ENCODE results near the gene FSTL1.
"Not testable (repeated sequence)": the region's sequence is repeated elsewhere in the genome, so short reads cannot be mapped to it uniquely, and the experiment has no call there.

The FSTL1 gene

DNA sequence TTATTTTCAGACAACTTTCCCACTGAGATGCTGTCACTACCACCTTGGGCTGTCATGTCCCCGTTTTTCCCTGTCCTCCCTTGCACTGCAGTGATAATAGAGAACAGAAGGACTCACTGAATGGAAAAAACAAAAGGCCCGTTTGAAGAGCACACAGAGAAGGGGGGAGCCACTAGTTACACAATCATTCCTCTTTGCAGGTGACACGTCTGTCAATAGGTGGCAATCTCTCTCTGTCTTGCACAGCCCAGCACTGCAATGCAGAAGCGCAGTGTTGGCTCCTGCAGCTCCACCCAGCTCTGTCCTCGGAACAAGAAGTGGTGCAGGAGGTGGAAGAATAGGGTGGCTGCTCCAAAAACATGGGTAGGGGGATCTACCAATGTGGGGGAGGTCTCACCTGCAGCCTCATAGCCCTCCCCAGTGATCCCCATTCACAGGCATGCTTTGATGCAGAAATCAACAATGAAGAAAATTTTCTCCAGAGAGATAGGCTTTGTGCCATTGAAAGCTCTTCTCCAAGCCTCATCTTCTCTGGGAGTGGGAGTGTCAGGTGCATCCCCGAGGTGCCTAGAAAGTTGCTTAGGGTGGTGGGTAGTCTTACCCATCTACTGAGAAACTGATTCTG lies 31.8 kb downstream of the FSTL1 start:
- peak in 40 of 56 donors; percentile 9 to 77 (median 33) for DNase-seq

DNA sequence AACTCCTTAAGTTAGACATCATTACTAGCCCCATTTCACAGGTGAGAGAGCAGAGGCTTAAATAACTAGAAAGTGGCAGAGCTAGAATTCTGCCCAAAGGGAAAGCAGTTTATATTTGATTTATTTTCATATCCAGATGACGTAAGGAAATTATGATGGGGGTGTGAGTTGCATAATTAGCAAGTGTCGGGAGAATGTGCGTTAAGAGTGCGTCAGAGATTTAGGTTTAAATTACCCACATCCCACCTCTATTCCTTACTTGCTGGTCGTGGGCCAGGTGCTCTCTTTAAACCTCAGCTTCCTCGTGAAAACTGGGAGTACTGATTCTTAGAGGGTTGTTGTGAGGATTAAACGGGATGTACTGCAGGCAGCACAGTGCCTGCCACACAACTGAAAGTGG lies 32.3 kb downstream of the FSTL1 start:
- peak in 1 of 56 donors; percentile 49 for DNase-seq

DNA sequence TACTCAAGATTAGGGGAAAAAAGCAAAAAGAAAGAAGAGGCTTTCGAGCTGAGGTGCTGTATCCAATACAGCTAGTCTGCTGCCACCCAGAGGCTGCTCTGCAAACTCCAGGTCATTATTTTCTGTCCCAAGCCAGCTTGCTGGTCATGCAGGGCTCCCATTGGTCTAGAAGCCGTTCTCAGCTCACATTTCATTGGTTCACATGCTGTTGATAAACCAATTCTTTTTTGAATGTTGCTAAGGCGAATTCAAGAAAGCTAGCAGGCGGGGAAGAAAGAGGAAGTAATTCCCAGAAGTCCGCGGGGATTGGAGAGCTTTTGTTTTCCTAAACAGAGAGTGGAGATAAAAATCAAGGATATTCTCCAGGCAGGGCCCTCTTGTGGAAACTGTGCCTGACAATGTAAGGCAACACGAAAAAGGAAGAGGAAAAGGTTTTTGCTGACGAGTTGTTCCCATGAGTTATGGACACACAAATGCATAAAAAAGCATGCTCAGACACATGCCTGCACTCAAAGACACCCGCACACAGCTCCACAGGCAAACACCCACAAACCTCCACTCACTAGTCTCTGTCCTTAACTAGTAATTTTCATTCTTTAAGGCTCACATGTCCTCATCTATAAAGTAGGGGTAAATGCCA lies 33.4 kb downstream of the FSTL1 start:
- peak; percentile 23 to 97 (median 85) for DNase-seq

DNA sequence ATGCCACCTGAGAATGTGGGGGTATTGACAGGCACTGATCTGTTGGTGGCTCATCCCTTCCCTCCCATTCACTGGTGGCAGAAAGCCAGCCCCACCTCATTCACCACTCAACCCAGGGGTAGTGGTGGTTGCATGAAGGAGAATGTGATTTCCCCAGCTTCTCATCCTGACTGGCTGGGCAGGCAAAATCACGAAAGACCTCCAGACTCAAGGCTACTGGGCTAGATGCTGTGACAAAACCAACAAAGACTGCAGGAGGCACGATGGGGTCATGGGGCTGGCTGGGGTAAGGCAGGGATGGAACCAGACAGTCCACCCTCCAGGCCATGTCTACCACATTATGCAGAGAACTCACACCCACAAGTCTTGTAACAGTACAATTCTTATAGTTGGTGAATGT lies 33.9 kb downstream of the FSTL1 start:
- peak in 7 of 56 donors; percentile 29 to 74 (median 53) for DNase-seq

DNA sequence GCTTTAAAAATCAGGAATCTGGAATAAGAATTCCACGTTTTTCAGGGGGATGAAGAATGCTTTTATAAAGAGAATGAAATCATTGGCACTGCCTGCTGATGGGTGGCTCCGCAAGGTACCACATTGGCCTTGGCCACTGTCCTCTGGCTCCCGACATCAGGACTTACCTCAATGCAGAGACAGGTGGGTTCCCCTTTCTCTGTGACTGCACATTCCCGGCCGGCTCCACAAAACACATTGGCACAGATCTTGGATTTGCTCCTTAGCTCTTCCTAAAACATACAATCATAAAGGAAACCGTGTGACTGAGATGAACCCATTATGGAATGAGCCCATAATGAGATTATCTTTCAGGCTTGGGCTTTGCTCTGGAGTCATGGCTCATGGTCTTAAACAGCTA lies 35.0 kb downstream of the FSTL1 start:
- DNase-seq = no peak

DNA sequence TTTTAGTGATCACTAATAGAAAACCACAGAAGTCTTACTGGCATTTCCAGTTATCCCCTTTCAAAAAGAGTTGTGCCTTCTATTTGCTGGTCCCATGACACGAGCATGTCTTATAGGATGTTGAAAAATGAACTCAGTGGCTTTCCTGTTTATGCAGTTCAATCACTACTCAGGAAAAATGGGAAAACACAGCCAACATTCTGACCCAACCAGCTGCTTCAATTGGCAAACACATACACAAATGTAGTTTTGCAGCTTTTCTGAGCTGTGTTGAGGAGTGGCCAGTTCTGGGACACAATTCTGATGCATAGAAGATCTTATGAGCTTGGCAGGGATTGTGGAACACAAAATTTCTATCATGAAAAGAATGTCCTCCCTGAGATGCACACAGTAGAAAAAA lies 40.3 kb downstream of the FSTL1 start:
- no peak for DNase-seq

DNA sequence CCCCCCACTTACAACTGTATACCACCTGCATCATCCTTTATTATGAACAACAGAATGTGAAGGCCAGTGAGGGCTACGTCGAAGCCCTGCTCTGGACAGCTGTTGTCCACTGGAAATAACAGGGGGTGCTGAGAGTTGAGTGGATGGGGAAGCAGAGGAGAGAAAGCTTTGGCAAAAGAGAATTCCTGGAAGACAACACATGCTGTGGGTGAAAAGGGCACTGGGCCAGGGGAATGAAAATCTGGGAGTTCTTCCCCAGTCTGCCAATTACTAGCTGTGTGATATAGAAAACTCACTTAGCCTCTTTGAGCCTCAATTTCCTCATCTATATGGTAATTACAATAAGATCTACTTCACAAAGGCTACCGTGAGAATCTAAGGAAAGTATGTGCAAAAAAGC lies 40.7 kb downstream of the FSTL1 start:
- no peak for DNase-seq

DNA sequence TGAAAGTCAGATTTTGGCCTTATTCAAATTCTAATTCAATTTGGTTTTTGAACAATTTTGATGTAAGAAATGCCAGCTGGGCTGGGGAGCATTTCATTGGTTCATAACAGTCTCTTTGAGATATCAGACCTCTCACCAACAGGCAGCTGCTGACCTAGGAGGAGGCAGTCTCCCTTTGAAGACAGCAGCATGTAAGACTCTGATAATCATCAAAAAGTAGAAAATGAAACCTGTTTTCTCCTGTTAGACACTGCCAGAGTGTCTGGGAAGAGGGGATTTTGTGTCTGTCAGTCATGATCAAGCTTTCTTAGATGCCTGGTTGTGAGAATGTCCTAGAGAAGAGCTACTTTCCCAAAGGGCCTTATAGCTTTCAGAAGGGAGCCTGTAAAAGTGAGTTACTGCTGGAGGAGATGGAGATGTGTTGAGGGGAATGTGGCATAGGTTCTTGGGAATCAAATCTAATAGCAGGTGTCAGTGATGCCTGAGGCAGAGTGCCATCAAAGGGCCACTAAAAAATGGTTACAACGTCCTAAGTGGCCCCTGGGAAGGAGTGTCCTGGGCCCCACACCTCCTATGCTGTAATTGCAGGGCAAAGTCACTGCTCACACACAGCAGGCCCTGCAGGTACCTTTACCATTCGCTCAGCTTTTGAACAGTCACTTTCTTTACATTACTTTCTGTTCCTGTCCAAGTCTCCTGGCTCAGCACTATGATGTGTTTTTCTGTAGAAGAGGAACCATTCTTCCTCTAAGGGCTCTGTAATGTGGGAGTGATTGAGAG lies 43.1 kb downstream of the FSTL1 start:
- DNase-seq = no peak

DNA sequence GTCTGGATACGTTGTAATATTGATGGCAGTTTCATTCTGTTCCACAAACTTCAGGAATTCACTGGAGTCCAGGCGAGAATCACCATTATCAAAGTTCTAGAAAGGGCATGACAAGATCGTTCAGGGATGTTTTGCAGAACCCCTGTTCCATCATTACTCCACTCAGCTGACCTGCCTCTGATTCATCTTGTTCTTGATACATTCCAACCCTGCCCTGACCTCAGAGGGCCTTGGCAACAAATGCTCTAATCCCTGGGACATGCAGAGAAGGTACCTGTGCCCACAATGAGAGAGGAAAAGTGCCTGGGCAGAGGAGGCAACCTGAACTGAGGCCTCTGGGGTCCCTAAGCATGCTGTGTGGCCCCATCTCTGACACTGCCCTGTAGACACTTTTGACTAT lies 45.9 kb downstream of the FSTL1 start:
- DNase-seq = no peak

DNA sequence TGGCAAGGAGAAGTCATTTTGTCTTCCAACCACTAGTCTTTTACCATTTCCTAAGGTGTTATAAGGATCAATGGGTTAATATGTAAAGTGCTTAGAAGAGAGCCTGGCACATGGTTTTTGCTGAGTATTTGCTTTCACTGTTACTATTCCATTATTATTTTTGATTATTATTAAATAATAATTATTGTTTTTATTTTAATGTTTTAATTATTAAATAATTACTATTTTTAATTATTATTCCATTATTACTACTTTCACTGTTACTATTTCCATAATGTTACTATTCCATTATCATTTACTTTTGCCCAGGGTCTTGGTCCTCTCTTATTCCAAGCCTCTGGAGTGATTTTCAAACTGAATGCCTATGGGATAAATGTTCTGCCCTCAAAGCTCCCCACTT lies 48.5 kb downstream of the FSTL1 start:
- DNase-seq = no peak

DNA sequence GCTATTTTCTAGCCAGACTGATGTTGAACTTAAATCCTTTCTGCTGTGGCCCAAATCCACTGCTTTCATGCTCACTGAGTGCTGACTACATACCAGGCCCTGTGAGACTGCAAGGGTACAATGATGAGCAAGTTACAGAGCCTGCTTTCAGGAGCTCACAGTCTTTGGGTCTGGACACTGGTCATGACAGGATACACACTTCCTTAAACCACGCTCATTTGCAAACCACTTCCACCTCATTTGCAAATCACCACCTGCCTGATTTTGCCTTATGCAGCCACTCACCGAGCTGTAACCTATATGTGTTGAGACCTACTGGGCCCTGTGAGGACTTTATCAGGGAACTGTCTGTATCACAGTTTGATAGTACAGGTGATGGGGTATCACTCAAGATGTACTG lies 51.4 kb downstream of the FSTL1 start:
- DNase-seq = no peak

DNA sequence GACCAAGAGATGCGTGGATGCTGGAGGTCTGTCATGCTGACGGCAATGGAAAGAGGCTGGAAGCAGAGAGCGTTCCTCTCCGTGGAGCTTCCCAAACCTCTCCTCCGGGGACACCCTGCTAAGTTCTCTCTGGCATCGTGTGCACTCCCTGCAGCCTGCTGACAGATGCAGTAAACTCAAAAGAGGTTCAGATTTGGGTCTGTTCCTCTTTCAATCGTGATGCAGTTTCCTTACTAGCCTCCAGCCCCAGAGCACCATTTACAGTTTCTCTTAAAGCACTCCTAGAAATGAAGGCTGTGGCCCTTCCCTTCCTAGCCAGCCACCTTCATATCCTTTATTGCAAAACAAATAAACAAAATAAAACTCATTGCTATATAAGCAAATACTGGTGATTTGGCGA lies 54.3 kb downstream of the FSTL1 start:
- no peak for DNase-seq

DNA sequence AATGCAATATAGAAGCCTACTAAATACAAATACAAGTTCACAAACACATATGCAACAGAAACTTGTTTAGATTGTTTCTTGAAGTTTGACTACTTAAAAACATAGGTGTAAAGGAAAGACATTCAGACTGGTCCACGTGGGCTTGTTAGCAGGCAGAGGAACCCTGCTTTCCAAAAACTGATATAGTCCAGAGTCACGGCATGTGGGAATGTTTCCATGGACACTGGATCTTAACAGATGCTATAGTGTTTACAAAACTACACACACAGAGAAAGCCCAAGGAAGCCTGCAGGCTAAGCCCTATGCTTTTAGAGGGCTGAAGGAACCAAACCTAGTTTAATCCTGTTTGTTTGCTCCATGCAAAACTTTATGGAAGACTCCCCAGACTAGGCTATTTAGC lies 56.4 kb downstream of the FSTL1 start:
- DNase-seq = no peak

DNA sequence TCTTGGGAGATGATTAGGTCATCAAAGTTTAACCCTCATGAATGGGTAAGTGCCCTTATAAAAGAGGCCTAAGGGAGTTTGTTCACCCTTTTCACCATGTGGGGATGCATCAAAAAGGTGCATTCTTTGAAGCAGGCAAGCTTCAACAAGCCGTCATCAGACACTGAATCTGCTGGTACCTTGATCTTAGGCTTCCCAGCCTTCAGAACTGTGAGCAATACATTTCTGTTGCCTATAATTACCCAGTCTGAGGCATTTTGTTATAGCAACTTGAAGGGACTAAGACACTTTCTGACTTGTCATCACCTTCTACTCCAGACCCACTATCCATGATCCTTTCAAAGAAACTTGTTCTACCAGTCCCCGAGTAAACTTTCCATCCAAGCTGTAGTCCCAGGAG lies 57.0 kb downstream of the FSTL1 start:
- no peak for DNase-seq

DNA sequence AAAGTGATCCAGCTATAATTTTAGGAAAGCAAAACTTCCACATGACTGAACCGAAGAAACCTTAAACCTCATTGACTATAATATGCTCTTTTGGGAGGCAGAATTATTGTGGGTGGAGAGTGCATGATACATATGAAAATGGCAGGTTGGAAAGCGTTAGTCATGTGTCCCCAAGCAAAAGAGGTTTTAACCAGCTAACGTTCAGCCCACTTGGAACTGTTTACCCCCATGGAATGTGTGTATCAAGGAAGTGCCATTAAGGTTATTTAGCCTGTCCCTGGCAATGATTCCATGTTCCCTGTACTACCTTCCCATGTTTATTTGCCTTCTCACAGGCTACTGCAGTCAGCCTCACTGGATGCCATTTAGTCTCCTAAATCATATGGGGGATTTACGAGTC lies 57.5 kb downstream of the FSTL1 start:
- no peak for DNase-seq

DNA sequence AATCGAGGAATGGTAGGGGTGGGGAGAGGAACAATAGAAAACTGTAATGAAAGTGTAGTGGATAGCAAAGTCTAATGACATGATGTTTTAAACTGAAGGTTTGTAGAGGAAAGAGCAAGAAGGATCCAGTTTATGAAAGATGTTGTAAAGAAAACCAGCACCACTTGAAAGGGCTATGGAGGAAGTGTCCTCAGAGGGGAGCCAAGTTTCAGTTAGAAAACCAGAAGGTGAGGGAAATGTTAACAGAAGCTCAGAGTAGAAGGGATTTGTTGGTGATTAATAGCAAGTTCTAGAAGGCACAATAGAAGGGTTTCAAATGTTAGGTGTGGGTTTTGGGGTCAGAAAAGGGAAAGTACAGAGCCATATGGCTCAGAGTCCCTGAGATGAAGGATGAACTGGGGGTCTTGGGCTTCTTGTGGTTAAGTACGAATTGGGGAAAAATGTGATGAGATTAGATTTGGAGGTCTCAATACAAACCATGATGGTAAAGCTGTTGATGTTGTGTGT lies 67.8 kb downstream of the FSTL1 start:
- DNase-seq = no peak

DNA sequence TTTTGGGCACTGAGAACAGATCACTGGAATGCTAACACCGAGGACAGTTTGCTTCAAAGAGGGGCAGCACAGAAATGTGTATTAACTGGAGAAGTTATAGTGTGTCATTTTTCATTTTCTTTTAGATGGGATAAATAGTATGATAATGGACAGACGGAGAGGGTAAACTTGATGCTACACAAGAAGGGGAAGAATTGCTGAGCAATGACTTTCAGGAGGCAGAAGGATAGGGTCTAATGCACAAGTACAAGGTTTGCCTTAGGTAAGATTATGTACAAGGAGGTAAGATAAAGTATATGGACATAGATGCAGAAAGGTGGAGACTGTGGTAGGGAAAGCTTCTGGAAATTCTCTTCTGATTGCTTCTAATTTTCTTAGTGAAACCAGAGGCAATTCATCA lies 69.3 kb downstream of the FSTL1 start:
- no peak for DNase-seq

DNA sequence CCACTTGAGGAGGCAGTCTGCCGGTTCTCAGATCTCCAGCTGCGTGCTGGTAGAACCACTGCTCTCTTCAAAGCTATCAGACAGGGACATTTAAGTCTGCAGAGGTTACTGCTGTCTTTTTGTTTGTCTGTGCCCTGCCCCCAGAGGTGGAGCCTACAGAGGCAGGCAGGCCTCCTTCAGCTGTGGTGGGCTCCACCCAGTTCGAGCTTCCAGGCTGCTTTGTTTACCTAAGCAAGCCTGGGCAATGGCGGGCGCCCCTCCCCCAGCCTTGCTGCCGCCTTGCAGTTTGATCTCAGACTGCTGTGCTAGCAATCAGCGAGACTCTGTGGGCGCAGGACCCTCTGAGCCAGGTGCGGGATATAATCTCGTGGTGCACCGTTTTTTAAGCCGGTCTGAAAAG lies 72.8 kb downstream of the FSTL1 start:
- DNase-seq = not testable (repeated sequence)

DNA sequence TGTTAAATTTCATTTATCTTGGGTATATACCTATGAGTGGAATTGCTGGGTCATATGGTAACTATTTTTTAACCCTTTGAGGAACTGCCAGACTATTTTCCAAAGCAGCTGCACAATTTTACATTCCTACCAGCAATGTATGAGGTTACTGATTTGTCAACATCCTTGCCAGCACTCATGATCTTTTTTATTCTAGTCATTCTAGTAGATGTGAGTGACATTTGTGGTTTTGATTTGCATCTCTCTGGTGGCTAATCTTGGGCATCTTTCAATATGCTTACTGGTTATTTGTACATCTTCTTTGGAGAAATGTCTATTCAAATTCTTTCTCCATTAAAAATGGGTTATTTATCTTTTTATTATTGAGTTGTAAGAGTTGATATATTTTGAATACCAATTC lies 80.3 kb downstream of the FSTL1 start:
- no peak for DNase-seq

DNA sequence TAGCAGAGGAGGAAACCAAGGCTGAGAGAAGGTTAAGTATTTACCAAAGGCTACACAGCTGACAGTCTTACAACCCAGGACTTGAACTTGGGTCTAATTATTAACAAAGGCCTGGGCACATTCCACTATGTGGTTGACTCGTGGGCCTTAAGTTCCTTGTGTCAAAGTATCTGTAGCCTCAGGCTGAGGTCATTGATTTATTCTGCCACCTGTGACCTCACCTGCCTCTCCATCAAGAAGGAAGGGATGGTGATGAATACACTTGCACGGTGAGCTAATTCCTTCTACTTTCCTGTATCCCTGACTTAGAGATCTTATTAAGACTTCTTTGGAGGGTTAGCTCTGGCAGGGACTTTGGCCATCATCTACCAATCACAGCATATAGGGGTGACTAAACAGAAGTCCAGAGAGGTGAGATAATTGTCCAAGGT lies 81.7 kb downstream of the FSTL1 start:
- DNase-seq = no peak

DNA sequence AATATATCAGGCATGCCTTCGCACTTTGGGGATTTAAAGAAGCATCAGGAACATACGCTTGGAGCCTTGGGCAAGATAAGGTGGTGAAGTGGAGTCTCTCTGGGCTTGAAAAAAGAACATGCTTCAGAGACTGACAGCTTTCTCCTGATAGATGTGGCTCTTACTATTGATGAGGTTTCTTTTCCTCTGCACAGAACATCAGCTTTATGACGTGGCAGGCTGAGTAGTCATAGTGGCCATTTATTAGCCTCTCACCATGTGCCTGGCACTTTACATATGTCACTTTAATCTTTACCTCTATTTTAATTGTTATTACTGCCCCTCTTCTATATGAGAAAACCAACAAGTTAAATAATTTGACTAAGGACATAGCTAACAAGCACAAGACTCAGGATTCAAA lies 82.6 kb downstream of the FSTL1 start:
- DNase-seq = no peak

DNA sequence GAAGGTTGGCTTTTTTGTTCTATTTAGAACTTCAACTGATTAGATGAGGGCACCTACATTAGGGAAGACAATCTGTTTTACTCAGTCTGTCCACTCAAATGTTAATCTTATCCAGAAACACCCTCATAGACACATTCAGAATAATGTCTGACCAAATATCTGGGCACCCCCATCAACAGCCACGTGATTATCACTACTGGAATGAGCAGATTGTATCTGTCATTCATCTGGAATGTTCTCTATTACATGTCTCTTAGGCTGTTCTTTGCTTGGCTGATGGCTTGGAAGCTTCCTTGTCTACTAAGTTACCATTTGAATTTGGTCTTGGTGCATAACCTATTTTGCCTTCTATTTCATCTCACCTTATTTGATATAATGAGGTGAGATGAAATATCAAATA lies 86.0 kb downstream of the FSTL1 start:
- DNase-seq = no peak

DNA sequence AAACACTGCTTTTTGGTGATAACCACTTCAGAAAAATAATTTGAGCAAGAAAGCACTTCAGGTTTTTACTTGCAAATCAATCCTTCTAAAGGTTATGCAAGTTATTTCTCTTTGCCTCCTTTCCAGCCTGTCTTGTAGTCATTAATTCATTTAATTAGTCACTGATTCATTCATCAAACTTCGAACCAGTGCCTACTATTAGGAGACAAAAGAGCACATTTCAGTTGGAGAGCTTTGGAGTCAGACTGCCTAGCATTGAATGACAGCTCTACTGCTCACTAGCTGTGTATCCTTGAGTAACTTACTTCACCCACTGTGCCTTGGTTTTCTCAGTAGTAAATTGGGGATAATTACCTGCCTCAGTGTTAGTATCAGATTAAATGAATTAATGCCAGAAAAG lies 86.7 kb downstream of the FSTL1 start:
- DNase-seq = no peak
